Neural progenitor cell (in vitro differentiated cells): ENCODE measurements around the gene CORIN. TPM values are rescaled to one million over a fixed set of nuclear protein-coding genes. Genes with fewer than 3 reads are reported as not detected.
"Not testable (repeated sequence)": the region's sequence is repeated elsewhere in the genome, so short reads cannot be mapped to it uniquely, and the experiment has no call there.

Source experiments
- DNase-seq: peaks from one replicate; pipeline ENCODE4 v3.0.0-alpha.2; 2016; ENCODE audit warnings: low spot score
- H2AFZ ChIP-seq: fragments of 200-600 bp; sonication (generic); replicated peaks from 2 replicates; pipeline ENCODE4 v1.6.1; 2016; ENCODE audit warnings: antibody characterized with exemption
- H3F3A ChIP-seq: fragments of 200-600 bp; sonication (generic); 2 replicates; pipeline ENCODE4 v1.6.1; 2016; ENCODE audit warnings: antibody characterized with exemption, low read depth
- H3K27ac ChIP-seq: fragments of 200-600 bp; sonication (generic); 2 replicates; pipeline ENCODE4 v1.5.1; 2016; ENCODE audit warnings: mild to moderate bottlenecking
- H3K27me3 ChIP-seq: fragments of 200-600 bp; sonication (generic); 2 replicates; pipeline ENCODE4 v1.6.1; 2016; ENCODE audit warnings: mild to moderate bottlenecking, moderate library complexity
- H3K36me3 ChIP-seq: fragments of 200-600 bp; sonication (generic); 2 replicates; pipeline ENCODE4 v1.5.1; 2016
- H3K4me1 ChIP-seq: fragments of 200-600 bp; sonication (generic); 2 replicates; pipeline ENCODE4 v1.6.1; 2016; ENCODE audit warnings: mixed run types
- H3K4me2 ChIP-seq: fragments of 200-600 bp; sonication (generic); 2 replicates; pipeline ENCODE4 v1.6.1; 2016
- H3K4me3 ChIP-seq: fragments of 200-600 bp; sonication (generic); 2 replicates; pipeline ENCODE4 v1.5.1; 2016
- H3K79me2 ChIP-seq: fragments of 200-600 bp; sonication (generic); 2 replicates; pipeline ENCODE4 v1.6.1; 2016; ENCODE audit warnings: low read depth
- H3K9ac ChIP-seq: fragments of 200-600 bp; sonication (generic); 2 replicates; pipeline ENCODE4 v1.6.1; 2016
- H3K9me3 ChIP-seq: fragments of 200-600 bp; sonication (generic); 2 replicates; pipeline ENCODE4 v1.5.1; 2016; ENCODE audit warnings: low read depth
- H4K20me1 ChIP-seq: fragments of 200-600 bp; sonication (generic); 2 replicates; pipeline ENCODE4 v1.6.1; 2016; ENCODE audit warnings: low read depth
- H3K27ac Mint-ChIP-seq: 3 replicates; pipeline ENCODE4 v1.8.0; 2021; ENCODE audit warnings: mixed read lengths
- H3K27me3 Mint-ChIP-seq: 2 replicates; pipeline ENCODE4 v1.8.0; 2022; ENCODE audit warnings: low read depth, mild to moderate bottlenecking, inconsistent platforms, moderate library complexity, mixed read lengths; ENCODE audit not compliant: insufficient read depth
- H3K36me3 Mint-ChIP-seq: 3 replicates; pipeline ENCODE4 v1.8.0; 2021; ENCODE audit warnings: mixed read lengths
- H3K4me1 Mint-ChIP-seq: 3 replicates; pipeline ENCODE4 v1.8.0; 2021; ENCODE audit warnings: mixed read lengths
- H3K4me3 Mint-ChIP-seq: 3 replicates; pipeline ENCODE4 v1.8.0; 2021; ENCODE audit warnings: mild to moderate bottlenecking, moderate library complexity, mixed read lengths
- H3K9me3 Mint-ChIP-seq: 3 replicates; pipeline ENCODE4 v1.8.0; 2020; ENCODE audit warnings: mixed read lengths
- EZH2 ChIP-seq: fragments of 200-600 bp; sonication (generic); IDR thresholded peaks from 2 replicates; pipeline ENCODE4 v1.6.1; 2017; ENCODE audit warnings: antibody characterized with exemption, mild to moderate bottlenecking, moderate library complexity
- EZH2phosphoT487 ChIP-seq: fragments of 200-600 bp; sonication (generic); IDR thresholded peaks from 2 replicates; pipeline ENCODE4 v1.6.1; 2017; ENCODE audit warnings: antibody characterized with exemption
- total RNA-seq: library from RNA; depleted of rRNA; stranded (reverse); fragments of >200 nt; gene quantifications from 2 replicates; pipeline ENCODE4 v1.2.3, GENCODE V29; 2015; ENCODE audit warnings: low replicate concordance
- TF ChIP-seq, protein P1 (sequence below): fragments of 200-600 bp; sonication (generic); IDR thresholded peaks from 2 replicates; pipeline ENCODE4 v1.5.1; 2017; ENCODE audit warnings: antibody characterized with exemption, mild to moderate bottlenecking

Gene CORIN
- total RNA-seq, 1 donor from 2014 or later: not detected

DNA sequence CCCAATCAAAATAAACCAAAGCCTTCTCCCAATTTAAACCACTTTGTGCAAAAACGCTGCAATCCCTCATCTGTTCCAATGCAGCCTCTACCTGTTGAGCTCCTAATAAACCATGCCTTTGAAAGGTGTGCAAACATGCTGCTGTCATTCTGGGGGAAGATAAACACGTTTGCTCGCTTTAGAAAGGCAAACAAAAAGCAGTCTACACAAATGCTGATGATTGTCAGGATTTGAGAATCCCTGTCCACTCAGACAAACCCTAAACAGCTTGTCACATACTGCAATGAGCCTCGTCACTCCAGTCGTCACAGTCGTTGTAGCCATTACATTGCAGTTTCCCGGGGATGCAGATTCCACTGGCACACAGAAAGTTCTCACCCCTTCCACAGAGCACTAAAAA lies 145.2 kb downstream of the CORIN start:
- H3K27me3 Mint-ChIP-seq: no peaks in the 10 kb centered on the region
- no peak overlapping the region for H3K4me3 Mint-ChIP-seq
- no peak overlapping the region for H3K27ac Mint-ChIP-seq

DNA sequence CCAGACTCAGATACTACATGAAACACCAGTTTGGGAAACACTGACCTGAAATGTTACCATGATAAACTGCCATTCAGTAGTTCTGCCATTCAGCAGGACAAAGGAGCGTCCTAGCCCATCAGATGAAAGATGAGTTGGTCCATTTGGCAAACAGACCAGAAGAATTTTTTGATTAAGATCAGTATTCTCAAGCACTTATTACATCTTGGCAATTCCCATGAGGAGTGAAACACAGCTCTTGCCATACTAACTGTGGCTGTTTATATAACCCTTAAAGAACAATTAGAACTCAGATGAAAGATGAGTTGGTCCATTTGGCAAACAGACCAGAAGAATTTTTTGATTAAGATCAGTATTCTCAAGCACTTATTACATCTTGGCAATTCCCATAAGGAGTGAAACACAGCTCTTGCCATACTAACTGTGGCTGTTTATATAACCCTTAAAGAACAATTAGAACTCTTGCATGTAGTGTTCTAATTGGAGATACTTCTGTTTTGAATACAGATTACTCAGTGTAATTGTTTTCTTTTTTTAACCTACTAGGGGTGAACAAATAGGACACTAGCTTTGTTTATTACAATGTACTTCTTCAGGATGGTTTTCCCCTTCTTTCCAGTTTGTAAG lies 146.0 kb downstream of the CORIN start:
- H3K4me2 ChIP-seq, H3K27me3 Mint-ChIP-seq, H3K9me3 Mint-ChIP-seq, H3K27me3 ChIP-seq, DNase-seq, H3K36me3 ChIP-seq, H3F3A ChIP-seq, H3K9me3 ChIP-seq, H3K36me3 Mint-ChIP-seq, H3K4me1 ChIP-seq, H3K4me1 Mint-ChIP-seq, H3K9ac ChIP-seq, H3K4me3 ChIP-seq, H3K27ac Mint-ChIP-seq, H2AFZ ChIP-seq, H3K79me2 ChIP-seq, H3K4me3 Mint-ChIP-seq, H4K20me1 ChIP-seq, H3K27ac ChIP-seq: not testable (repeated sequence)

More for the DNA sequence above, 145.2 kb downstream of the CORIN start:
- no peaks in the 10 kb centered on the region for H3K79me2 ChIP-seq
- no peaks in the 10 kb centered on the region for H3K4me1 ChIP-seq
- H3K36me3 Mint-ChIP-seq: no peaks in the 10 kb centered on the region
- DNase-seq: no peak
- H2AFZ ChIP-seq: no peak overlapping the region
- H3K9me3 ChIP-seq: no peaks in the 10 kb centered on the region
- no peak overlapping the region for H3K4me2 ChIP-seq
- no peak overlapping the region for H3K9ac ChIP-seq
- H3F3A ChIP-seq: no peaks in the 10 kb centered on the region
- H3K27me3 ChIP-seq: no peaks in the 10 kb centered on the region
- H3K9me3 Mint-ChIP-seq: no peaks in the 10 kb centered on the region
- H3K27ac ChIP-seq: no peak overlapping the region
- no peaks in the 10 kb centered on the region for H3K4me1 Mint-ChIP-seq
- no peaks in the 10 kb centered on the region for H3K36me3 ChIP-seq
- no peak overlapping the region for H3K4me3 ChIP-seq
- no peaks in the 10 kb centered on the region for H4K20me1 ChIP-seq
- TF ChIP-seq EZH2phosphoT487 (no peak), EZH2 (no peak)
- TF ChIP-seq, protein P1, sequence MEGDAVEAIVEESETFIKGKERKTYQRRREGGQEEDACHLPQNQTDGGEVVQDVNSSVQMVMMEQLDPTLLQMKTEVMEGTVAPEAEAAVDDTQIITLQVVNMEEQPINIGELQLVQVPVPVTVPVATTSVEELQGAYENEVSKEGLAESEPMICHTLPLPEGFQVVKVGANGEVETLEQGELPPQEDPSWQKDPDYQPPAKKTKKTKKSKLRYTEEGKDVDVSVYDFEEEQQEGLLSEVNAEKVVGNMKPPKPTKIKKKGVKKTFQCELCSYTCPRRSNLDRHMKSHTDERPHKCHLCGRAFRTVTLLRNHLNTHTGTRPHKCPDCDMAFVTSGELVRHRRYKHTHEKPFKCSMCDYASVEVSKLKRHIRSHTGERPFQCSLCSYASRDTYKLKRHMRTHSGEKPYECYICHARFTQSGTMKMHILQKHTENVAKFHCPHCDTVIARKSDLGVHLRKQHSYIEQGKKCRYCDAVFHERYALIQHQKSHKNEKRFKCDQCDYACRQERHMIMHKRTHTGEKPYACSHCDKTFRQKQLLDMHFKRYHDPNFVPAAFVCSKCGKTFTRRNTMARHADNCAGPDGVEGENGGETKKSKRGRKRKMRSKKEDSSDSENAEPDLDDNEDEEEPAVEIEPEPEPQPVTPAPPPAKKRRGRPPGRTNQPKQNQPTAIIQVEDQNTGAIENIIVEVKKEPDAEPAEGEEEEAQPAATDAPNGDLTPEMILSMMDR: no peak

DNA sequence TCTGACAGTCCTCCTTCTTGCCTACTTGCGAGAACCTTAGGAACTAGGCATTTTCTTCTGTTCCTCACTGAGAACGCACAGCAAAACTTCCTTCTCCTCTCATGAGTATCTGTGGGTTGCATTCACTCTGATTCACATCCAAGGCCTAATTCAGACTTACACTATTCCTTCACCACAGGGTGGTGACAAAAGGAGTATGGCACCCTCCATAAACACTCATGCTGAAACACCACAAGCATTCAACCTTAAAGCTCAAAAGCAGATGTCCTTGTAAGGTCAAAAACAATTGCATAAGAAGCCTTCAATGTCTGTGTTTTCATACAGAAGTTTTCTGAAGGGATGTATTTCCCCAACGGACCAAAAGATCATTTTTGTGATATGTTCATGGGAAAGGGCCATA lies 147.3 kb downstream of the CORIN start:
- Histone ChIP-seq H3K27ac (no peak overlapping the region), H2AFZ (no peak overlapping the region), H3F3A (no peaks in the 10 kb centered on the region), H3K4me1 (no peaks in the 10 kb centered on the region), H3K9ac (no peak overlapping the region), H4K20me1 (no peaks in the 10 kb centered on the region), H3K27me3 (no peaks in the 10 kb centered on the region), H3K36me3 (no peaks in the 10 kb centered on the region), H3K9me3 (no peaks in the 10 kb centered on the region), H3K79me2 (no peaks in the 10 kb centered on the region), H3K4me3 (no peak overlapping the region), H3K4me2 (no peak overlapping the region)
- Mint-ChIP-seq H3K27ac (no peak overlapping the region), H3K27me3 (no peaks in the 10 kb centered on the region), H3K4me3 (no peak overlapping the region), H3K9me3 (no peaks in the 10 kb centered on the region), H3K4me1 (peaks cover 2% of the 10 kb centered on the region), H3K36me3 (no peaks in the 10 kb centered on the region)
- no peak for DNase-seq
- TF ChIP-seq EZH2phosphoT487: no peak
- no peak for TF ChIP-seq EZH2
- TF ChIP-seq, protein P1: no peak

DNA sequence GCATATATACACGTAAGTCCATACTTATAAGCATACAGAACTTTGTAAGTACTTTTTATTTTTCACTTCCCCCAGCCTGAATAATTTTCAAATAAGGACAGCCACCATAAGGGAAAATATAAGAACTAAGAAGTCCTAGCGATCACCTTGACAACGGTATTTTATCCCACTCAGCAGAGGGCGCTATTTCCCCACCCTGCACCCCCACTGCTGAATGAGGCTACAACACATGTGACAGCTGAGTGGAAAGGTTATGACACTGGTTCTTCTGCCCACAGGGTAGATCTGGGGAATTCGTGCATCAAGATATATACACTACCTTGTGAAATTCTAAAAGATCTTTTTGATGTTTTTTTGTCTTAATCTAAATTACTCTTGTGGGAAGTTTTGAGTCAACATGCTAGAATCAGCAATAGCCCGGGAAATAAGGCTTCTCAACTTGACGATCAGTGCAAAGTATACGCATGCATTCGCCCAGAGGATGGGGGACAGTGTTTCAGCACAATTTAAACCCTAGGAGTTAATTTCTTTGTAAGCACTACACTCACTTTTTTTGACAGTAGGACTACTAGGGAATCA lies 151.5 kb downstream of the CORIN start:
- TF ChIP-seq, protein P1: peak; percentile 86
- TF ChIP-seq EZH2: no peak
- Histone ChIP-seq H3K4me3 (no peak overlapping the region), H3K27me3 (peaks cover 5% of the 10 kb centered on the region), H3K27ac (no peak overlapping the region), H3K79me2 (no peaks in the 10 kb centered on the region), H3F3A (no peaks in the 10 kb centered on the region), H3K36me3 (no peaks in the 10 kb centered on the region), H3K4me1 (no peaks in the 10 kb centered on the region), H3K4me2 (no peak overlapping the region), H4K20me1 (no peaks in the 10 kb centered on the region), H3K9ac (no peak overlapping the region), H2AFZ (no peak overlapping the region), H3K9me3 (no peaks in the 10 kb centered on the region)
- peak; percentile 58 for DNase-seq
- Mint-ChIP-seq H3K27me3 (no peaks in the 10 kb centered on the region), H3K27ac (no peak overlapping the region), H3K9me3 (no peaks in the 10 kb centered on the region), H3K36me3 (no peaks in the 10 kb centered on the region), H3K4me1 (peaks cover 2% of the 10 kb centered on the region), H3K4me3 (no peak overlapping the region)
